HCT116 (cell line): ENCODE results near the gene KLF16. TPM values are rescaled to one million over a fixed set of nuclear protein-coding genes. Genes with fewer than 3 reads are reported as not detected.

Experiments used
- ATAC-seq: fragments of 200-7000 bp; cut with Tn5 transposase; 2 replicates; pipeline ENCODE4 v1.9.1; 2020; ENCODE audit warnings: mild to moderate bottlenecking, moderate library complexity
- BruUV-seq: library from RNA; stranded (reverse); fragments of 400-500 nt; replicated peaks from 2 replicates; lab custom pipeline; 2021; lab: Mats Ljungman, UMichigan
- CTCF ChIA-PET: fragments of 300-600 bp; sonication (Branson Sonifier 250); formaldehyde crosslinking; loops from one replicate; lab custom pipeline; 2021; ENCODE audit warnings: antibody characterized with exemption; lab: Charles Lee
- POLR2A ChIA-PET: fragments of 300-600, 350-600 bp; sonication (Branson Sonifier 250); formaldehyde crosslinking; loops from one replicate; lab custom pipeline; 2021; ENCODE audit warnings: antibody characterized with exemption; lab: Charles Lee
- RAD21 ChIA-PET, 2 experiments: fragments of 300-600 bp; sonication (Branson Sonifier 250); formaldehyde crosslinking; loops; one replicate each; lab custom pipeline; 2023; ENCODE audit warnings: low total read pairs in 2 of 2; ENCODE audit not compliant: uncharacterized antibody in 2 of 2, unreplicated experiment in 2 of 2, low non-redundant PET in 1 of 2; lab: Charles Lee
- DNase-seq: peaks from one replicate; pipeline ENCODE4 v3.0.0-alpha.2; 2010; ENCODE audit warnings: low read depth, low spot score
- H2AFZ ChIP-seq: fragments of 200-600 bp; shearing (Covaris generic), sonication (generic); 2 replicates; pipeline ENCODE4 v1.6.1; 2017; ENCODE audit warnings: low read depth, mixed run types, mixed read lengths, antibody characterized with exemption, low read length; ENCODE audit not compliant: poor library complexity, severe bottlenecking
- H3K27ac ChIP-seq: 2 replicates; pipeline ENCODE4 v1.5.1; 2012; ENCODE audit warnings: low read depth, low read length
- H3K27me3 ChIP-seq: fragments of 200-600 bp; sonication (generic); 2 replicates; pipeline ENCODE4 v1.6.1; 2016; ENCODE audit warnings: mixed run types, low read length, mixed read lengths; ENCODE audit not compliant: insufficient read depth
- H3K36me3 ChIP-seq, 2 experiments: fragments of 200-500 bp in 1 of 2; fragments of 200-600 bp in 1 of 2; sonication (Bioruptor generic) in 1 of 2; sonication (generic) in 1 of 2; 2 replicates each; pipeline versions ENCODE4 v1.5.1 to v1.6.1; 2014 to 2016; ENCODE audit warnings: low read length in 2 of 2, inconsistent platforms in 1 of 2, mixed read lengths in 1 of 2, mixed run types in 1 of 2; ENCODE audit not compliant: insufficient read depth in 2 of 2, control insufficient read depth in 1 of 2
- H3K4me1 ChIP-seq, 2 experiments: fragments of 200-600 bp in 1 of 2; sonication (generic) in 1 of 2; 2 replicates each; pipeline versions ENCODE4 v1.5.1 to v1.6.1; 2012 to 2017; ENCODE audit warnings: low read length in 2 of 2, inconsistent platforms in 1 of 2, mild to moderate bottlenecking in 1 of 2, mixed read lengths in 1 of 2, mixed run types in 1 of 2, moderate library complexity in 1 of 2; ENCODE audit not compliant: insufficient read depth in 2 of 2, control insufficient read depth in 1 of 2
- H3K4me2 ChIP-seq: fragments of 200-600 bp; sonication (generic); 2 replicates; pipeline ENCODE4 v1.6.1; 2017; ENCODE audit warnings: mixed run types, low read length, mixed read lengths
- H3K4me3 ChIP-seq, 2 experiments: fragments of 200-600 bp in 1 of 2; sonication (generic) in 1 of 2; replicated peaks in 1 of 2; 2 replicates each; pipeline ENCODE4 v1.5.1; 2011 to 2016; ENCODE audit warnings: low read length in 2 of 2, control low read depth in 1 of 2, low read depth in 1 of 2, mild to moderate bottlenecking in 1 of 2, mixed read lengths in 1 of 2, mixed run types in 1 of 2
- H3K79me2 ChIP-seq: fragments of 200-600 bp; sonication (generic); 2 replicates; pipeline ENCODE4 v1.6.1; 2017; ENCODE audit warnings: mild to moderate bottlenecking, mixed run types, low read length, moderate library complexity, mixed read lengths; ENCODE audit not compliant: insufficient read depth
- H3K9ac ChIP-seq: fragments of 200-600 bp; sonication (generic); 2 replicates; pipeline ENCODE4 v1.6.1; 2016; ENCODE audit warnings: low read length, mixed read lengths
- H3K9me2 ChIP-seq: fragments of 200-600 bp; sonication (generic), shearing (Covaris generic); 2 replicates; pipeline ENCODE4 v1.6.1; 2017; ENCODE audit warnings: mixed run types, mild to moderate bottlenecking, moderate library complexity; ENCODE audit not compliant: insufficient read depth
- H3K9me3 ChIP-seq, 2 experiments: fragments of 200-500 bp in 1 of 2; fragments of 200-600 bp in 1 of 2; sonication (Bioruptor generic) in 1 of 2; sonication (generic) in 1 of 2; 2 replicates each; pipeline ENCODE4 v1.6.1; 2014 to 2017; ENCODE audit warnings: low read length in 2 of 2, mixed read lengths in 2 of 2, inconsistent platforms in 1 of 2, low read depth in 1 of 2, mild to moderate bottlenecking in 1 of 2, mixed run types in 1 of 2, moderate library complexity in 1 of 2; ENCODE audit not compliant: control insufficient read depth in 1 of 2, insufficient read depth in 1 of 2
- H4K20me1 ChIP-seq: fragments of 200-600 bp; sonication (generic), shearing (Covaris generic); 2 replicates; pipeline ENCODE4 v1.6.1; 2017; ENCODE audit warnings: mixed run types, mild to moderate bottlenecking, moderate library complexity; ENCODE audit not compliant: insufficient read depth
- CBX3 ChIP-seq: IDR thresholded peaks from 2 replicates; pipeline ENCODE4 v1.6.1; 2012; ENCODE audit warnings: low read depth
- EGR1 ChIP-seq: IDR thresholded peaks from 2 replicates; pipeline ENCODE4 v1.6.1; 2012; ENCODE audit warnings: low read depth
- FOSL1 ChIP-seq: IDR thresholded peaks from 2 replicates; pipeline ENCODE4 v1.6.1; 2012; ENCODE audit warnings: low read depth
- POLR2AphosphoS5 ChIP-seq: IDR thresholded peaks from 2 replicates; pipeline ENCODE4 v1.6.1; 2011; ENCODE audit warnings: mild to moderate bottlenecking, low read depth, low read length, moderate library complexity
- SIN3A ChIP-seq: IDR thresholded peaks from 2 replicates; pipeline ENCODE4 v1.6.1; 2012; ENCODE audit warnings: low read depth
- SRF ChIP-seq: IDR thresholded peaks from 2 replicates; pipeline ENCODE4 v1.6.1; 2012; ENCODE audit warnings: low read depth
- TCF7L2 ChIP-seq: IDR thresholded peaks from 2 replicates; pipeline ENCODE4 v1.7.0; 2011; ENCODE audit warnings: borderline replicate concordance, inconsistent platforms; ENCODE audit not compliant: insufficient read depth, insufficient read length; ENCODE audit errors: extremely low read depth
- YY1 ChIP-seq: IDR thresholded peaks from 2 replicates; pipeline ENCODE4 v1.6.1; 2011; ENCODE audit warnings: low read length, low read depth, moderate library complexity, mild to moderate bottlenecking; ENCODE audit not compliant: insufficient replicate concordance; ENCODE audit errors: extremely low read depth
- ZFX ChIP-seq: fragments of 450-650 bp; IDR thresholded peaks from 2 replicates; pipeline ENCODE4 v1.6.1; 2017
- ZNF274 ChIP-seq: fragments of 200-500 bp; sonication (Bioruptor generic); IDR thresholded peaks from 2 replicates; pipeline ENCODE4 v1.6.1; 2014; ENCODE audit warnings: mild to moderate bottlenecking, low read depth, low read length, inconsistent platforms
- intact Hi-C: fragments of 100-400 bp; cut with micrococcal nuclease; formaldehyde crosslinking; loops from 2 replicates; pipeline ENCODE4 v1.10.0; 2022
- total RNA-seq: library from RNA; stranded (reverse); gene quantifications from one replicate; pipeline ENCODE4 v1.2.1, GENCODE V29; 2021; ENCODE audit not compliant: unreplicated experiment
- TF ChIP-seq, protein P1 (sequence below), 3 experiments: fragments of 200-600 bp in 1 of 3; sonication (generic) in 1 of 3; IDR thresholded peaks in 2 of 3; conservative IDR thresholded peaks in 1 of 3; 2 replicates each; pipeline ENCODE4 v1.5.1; 2012 to 2017; ENCODE audit warnings: low read depth in 2 of 3, low read length in 2 of 3, antibody characterized with exemption in 1 of 3, borderline replicate concordance in 1 of 3, control low read depth in 1 of 3, mild to moderate bottlenecking in 1 of 3, mixed read lengths in 1 of 3, mixed run types in 1 of 3, moderate library complexity in 1 of 3; ENCODE audit not compliant: insufficient read depth in 1 of 3

The KLF16 gene
- total RNA-seq, 1 experiment from 2014 or later, result 64.3 TPM

DNA sequence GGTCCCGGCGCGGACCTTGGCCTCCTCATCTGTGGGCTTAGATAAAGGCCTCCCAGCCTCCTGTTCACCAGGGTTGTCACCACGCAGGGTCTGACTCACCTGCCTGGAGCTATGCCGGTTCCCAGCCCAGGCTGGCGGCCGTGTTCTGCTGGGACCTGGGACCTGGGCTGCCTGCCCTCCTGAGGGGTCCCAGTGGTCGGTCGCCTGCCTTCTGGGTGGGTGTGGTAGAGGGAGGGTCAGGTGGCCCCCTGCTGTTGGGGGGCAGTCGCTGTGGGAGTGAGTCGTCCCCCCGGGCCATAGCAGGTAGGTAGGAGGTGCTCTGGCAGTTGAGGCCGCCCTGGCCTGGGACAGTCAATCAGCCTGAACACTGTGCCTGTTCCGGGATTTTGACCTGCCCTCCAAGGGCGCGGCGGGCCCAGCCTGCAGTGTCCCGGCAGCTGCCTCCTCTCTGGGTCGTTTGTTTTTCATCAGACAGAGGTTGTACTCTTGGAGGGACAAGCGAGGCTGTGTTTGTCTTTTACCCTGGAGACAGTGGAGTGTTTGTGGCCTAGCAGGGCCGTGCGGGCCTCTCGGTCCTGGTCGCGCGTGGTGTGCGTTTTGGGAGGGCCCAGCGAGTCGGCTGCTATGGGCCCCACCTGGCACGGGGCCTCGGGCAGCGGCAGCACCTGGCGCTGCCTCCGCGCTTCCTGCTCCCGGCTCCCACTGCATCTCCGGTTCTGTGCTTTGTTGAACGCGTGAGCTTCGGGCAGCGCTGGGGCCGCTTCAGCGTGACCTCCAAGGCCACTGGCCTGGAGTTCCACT lies 44.4 kb upstream of the KLF16 start:
- BruUV-seq, result no TSS peak
- ChIA-PET RAD21 (no interaction called here), POLR2A (interaction anchor here (1.6 kb wide), 1 partner anchor 10 kb away, joined by 3 read pairs; no protein-coding TSS in a partner anchor), CTCF (no interaction called here)
- TF ChIP-seq SIN3A, result no peak
- no peak for ATAC-seq
- peaks cover 1 to 4% of the 10 kb centered on the region in 2 experiments; a peak in 2 of 4 replicates for H3K36me3 ChIP-seq
- H4K20me1 ChIP-seq, result no peaks in the 10 kb centered on the region
- intact Hi-C loops, result loop anchor here (5.0 kb wide), 1 partner anchor 245 kb away; the partner anchor contains the start of gene AP3D1
- DNase-seq, result no peak
- no peak overlapping the region for H2AFZ ChIP-seq
- no peak overlapping the region; the same call in 1 of the 2 replicates for H3K4me2 ChIP-seq
- H3K79me2 ChIP-seq, result peaks cover 71% of the 10 kb centered on the region
- no peak overlapping the region for H3K4me3 ChIP-seq
- no peaks in the 10 kb centered on the region for H3K9me3 ChIP-seq
- no peaks in the 10 kb centered on the region for H3K9me2 ChIP-seq
- H3K27me3 ChIP-seq, result no peaks in the 10 kb centered on the region
- no peak overlapping the region for H3K9ac ChIP-seq
- peak overlapping the region; percentile 30; the same call in 1 of the 2 replicates for H3K27ac ChIP-seq
- H3K4me1 ChIP-seq, result peaks cover 9 to 26% of the 10 kb centered on the region in 2 experiments; a peak in 3 of 4 replicates

DNA sequence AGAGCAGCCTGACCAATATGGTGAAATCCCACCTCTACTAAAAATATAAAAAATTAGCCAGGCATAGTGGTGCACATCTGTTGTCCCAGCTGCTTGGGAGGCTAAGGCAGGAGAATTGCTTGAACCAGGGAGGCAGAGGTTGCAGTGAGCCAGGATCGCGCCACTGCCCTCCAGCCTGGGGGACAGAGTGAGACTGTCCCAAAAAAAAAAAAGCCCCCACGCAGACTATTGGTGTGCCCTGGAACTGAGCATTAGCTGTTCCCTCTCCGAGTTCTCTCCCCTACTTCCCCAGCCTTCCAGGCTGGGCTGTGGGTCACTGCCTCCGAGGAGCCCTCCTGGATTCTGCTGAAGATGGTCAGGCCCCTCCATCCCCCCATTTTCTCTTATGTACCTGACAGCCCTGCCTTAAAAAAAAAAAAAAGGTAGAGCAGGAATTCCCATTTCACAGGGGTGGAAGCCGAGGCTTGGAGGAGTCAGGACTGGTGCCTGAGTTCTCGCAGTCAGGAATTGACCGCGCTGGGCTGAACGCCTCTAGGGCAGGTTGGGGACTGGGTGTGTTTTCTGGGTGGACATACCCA lies 43.7 kb upstream of the KLF16 start:
- Histone ChIP-seq H3K79me2 (peaks cover 65% of the 10 kb centered on the region), H3K9ac (no peak overlapping the region)
- CTCF ChIA-PET, result no interaction called here

More for the DNA sequence above, 43.7 kb upstream of the KLF16 start:
- no peak for TF ChIP-seq SRF
- no peak for TF ChIP-seq FOSL1
- no peak for TF ChIP-seq ZNF274
- TF ChIP-seq TCF7L2, result no peak
- no peak for TF ChIP-seq POLR2AphosphoS5
- TF ChIP-seq ZFX, result no peak
- no peak for TF ChIP-seq EGR1
- TF ChIP-seq, protein P1, sequence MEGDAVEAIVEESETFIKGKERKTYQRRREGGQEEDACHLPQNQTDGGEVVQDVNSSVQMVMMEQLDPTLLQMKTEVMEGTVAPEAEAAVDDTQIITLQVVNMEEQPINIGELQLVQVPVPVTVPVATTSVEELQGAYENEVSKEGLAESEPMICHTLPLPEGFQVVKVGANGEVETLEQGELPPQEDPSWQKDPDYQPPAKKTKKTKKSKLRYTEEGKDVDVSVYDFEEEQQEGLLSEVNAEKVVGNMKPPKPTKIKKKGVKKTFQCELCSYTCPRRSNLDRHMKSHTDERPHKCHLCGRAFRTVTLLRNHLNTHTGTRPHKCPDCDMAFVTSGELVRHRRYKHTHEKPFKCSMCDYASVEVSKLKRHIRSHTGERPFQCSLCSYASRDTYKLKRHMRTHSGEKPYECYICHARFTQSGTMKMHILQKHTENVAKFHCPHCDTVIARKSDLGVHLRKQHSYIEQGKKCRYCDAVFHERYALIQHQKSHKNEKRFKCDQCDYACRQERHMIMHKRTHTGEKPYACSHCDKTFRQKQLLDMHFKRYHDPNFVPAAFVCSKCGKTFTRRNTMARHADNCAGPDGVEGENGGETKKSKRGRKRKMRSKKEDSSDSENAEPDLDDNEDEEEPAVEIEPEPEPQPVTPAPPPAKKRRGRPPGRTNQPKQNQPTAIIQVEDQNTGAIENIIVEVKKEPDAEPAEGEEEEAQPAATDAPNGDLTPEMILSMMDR (IDR thresholded peaks at IDR 0.05 in 2 of 3, conservative IDR thresholded peaks at IDR 0.05 in 1 of 3; ENCODE audit: borderline replicate concordance in 1 of 3, insufficient read depth in 1 of 3, low read depth in 2 of 3, low read length in 2 of 3), result no peak
- TF ChIP-seq CBX3, result no peak
- TF ChIP-seq SIN3A, result no peak
- no peak for TF ChIP-seq YY1
- ChIA-PET RAD21 (no interaction called here), POLR2A (interaction anchor here (1.6 kb wide), 1 partner anchor 9 kb away, joined by 3 read pairs; no protein-coding TSS in a partner anchor)
- Histone ChIP-seq H3K4me3 (no peak overlapping the region), H3K9me2 (no peaks in the 10 kb centered on the region), H3K9me3 (no peaks in the 10 kb centered on the region), H4K20me1 (no peaks in the 10 kb centered on the region), H3K27ac (no peak overlapping the region), H3K4me1 (peaks cover 9 to 26% of the 10 kb centered on the region in 2 experiments; a peak in 3 of 4 replicates), H3K36me3 (peaks cover 0 to 4% of the 10 kb centered on the region in 2 experiments; a peak in 2 of 4 replicates), H3K27me3 (no peaks in the 10 kb centered on the region), H2AFZ (no peak overlapping the region), H3K4me2 (no peak overlapping the region; the same call in 1 of the 2 replicates)
- intact Hi-C loops, result loop anchor here (5.0 kb wide), 1 partner anchor 245 kb away; the partner anchor contains the start of gene AP3D1
- ATAC-seq (no peak), DNase-seq (no peak)
- BruUV-seq, result no TSS peak
